NB4 (cell line): ENCODE measurements around the gene PRR33.

ENCODE experiments used
- POLR2A ChIP-seq: IDR thresholded peaks from 2 replicates; pipeline ENCODE4 v1.6.1; 2011; ENCODE audit warnings: mild to moderate bottlenecking; ENCODE audit not compliant: insufficient read length; ENCODE audit errors: extremely low read depth
- TF ChIP-seq, protein P1 (sequence below): IDR thresholded peaks from one replicate; pipeline ENCODE4 v1.5.1; 2012; ENCODE audit warnings: low read depth, low read length
- TF ChIP-seq, protein P2 (sequence below): IDR thresholded peaks from 2 replicates; pipeline ENCODE4 v1.6.1; 2011; ENCODE audit warnings: low read depth, low read length

DNA sequence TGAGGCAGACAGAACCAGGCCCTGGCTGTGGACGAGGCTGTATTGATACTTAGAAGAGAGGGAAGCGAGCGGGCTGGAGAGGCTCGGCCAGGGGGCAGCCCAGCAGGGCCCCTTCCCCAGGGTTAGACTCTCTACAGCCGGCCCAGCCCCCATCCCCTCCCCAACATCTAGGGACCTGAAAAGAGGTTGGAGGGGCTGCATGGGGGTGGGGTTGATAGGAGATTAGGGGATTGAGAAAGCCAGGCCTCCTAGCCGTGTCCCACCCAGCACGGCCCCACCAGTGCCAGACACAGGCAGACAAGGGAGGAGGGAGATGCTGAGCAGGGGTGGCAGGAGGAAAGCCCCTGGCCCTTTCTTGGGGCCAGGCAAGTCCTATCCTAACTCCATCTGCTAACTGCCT is 33.1 kb downstream of the PRR33 start:
- TF ChIP-seq, protein P1, sequence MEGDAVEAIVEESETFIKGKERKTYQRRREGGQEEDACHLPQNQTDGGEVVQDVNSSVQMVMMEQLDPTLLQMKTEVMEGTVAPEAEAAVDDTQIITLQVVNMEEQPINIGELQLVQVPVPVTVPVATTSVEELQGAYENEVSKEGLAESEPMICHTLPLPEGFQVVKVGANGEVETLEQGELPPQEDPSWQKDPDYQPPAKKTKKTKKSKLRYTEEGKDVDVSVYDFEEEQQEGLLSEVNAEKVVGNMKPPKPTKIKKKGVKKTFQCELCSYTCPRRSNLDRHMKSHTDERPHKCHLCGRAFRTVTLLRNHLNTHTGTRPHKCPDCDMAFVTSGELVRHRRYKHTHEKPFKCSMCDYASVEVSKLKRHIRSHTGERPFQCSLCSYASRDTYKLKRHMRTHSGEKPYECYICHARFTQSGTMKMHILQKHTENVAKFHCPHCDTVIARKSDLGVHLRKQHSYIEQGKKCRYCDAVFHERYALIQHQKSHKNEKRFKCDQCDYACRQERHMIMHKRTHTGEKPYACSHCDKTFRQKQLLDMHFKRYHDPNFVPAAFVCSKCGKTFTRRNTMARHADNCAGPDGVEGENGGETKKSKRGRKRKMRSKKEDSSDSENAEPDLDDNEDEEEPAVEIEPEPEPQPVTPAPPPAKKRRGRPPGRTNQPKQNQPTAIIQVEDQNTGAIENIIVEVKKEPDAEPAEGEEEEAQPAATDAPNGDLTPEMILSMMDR: no peak
- TF ChIP-seq POLR2A: no peak
- TF ChIP-seq, protein P2, sequence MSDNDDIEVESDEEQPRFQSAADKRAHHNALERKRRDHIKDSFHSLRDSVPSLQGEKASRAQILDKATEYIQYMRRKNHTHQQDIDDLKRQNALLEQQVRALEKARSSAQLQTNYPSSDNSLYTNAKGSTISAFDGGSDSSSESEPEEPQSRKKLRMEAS: no peak
